ENCODE results near the gene RAPGEF6. TPM values are rescaled to one million over a fixed set of nuclear protein-coding genes. Genes with fewer than 3 reads are reported as not detected.
A peak's percentile ranks its signal among the peaks of the same experiment; 100 is the strongest.

The RAPGEF6 gene
- total and polyA plus RNA-seq, 2 of the 4 experiments (the other 2 are of a cell fraction): 5.8 to 18.8 TPM

DNA sequence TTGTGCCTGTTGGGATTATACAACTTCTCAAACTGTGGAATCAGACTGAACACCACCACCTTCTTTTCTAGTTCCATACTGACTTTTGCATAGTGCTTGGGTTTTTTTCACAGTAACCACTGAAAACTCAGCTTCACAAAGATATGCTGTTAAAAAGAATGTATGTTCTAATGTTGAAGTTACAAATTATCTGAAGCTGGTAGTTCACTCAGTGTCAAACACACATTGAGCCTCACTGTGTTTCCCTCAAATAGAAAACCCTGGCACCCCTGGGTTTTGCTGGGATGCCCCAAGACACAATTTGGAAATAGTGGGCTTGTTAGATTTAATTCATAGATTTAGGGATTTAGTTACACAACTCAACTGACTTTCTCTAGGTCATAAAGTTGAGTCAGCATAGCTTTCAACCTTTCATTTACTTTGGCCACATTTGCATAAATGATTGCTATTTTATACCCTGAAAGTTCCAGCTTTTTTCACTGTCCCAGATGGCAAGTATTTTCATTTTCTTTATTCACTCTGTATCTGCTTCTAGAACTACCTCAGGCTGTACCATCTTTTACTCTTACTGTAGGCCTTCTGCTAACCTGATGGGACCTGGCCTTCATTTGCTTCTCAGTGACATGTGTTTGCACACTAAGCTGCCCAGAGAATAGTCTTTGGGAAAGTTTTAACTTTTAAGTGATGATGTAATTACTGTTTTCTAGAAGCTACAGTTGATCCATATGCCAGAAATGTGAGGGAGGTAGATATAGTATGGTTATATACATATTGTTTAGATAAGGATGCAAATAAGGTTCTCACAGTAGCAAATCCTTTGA is 256.1 kb downstream of the RAPGEF6 start:
- Histone ChIP-seq H3K27me3 (ENCODE audit: control insufficient read depth, insufficient read depth, low read length) (no peaks in the 10 kb centered on the region), H4K8ac (ENCODE audit: low read depth in 2 of 2, low read length in 2 of 2) (peak overlapping the region in 1 of 2 experiments; percentile 25; a peak in 1 of 4 replicates), H2AFZ (replicated peaks; ENCODE audit: low read length, poor library complexity) (no peak overlapping the region), H2BK120ac (ENCODE audit: low read depth, low read length) (peak overlapping the region; percentile 58), H3K4me3 (ENCODE audit: insufficient read depth, low read depth, low read length) (no peak overlapping the region), H2BK20ac (ENCODE audit: low read depth, low read length) (peak overlapping the region; percentile 16; the same call in 1 of the 2 replicates), H4K91ac (ENCODE audit: insufficient read depth, low read depth, low read length) (peak overlapping the region; percentile 31; the same call in 1 of the 2 replicates), H2BK15ac (ENCODE audit: low read depth, low read length) (no peak overlapping the region), H3K9me1 (ENCODE audit: insufficient read depth, low read length) (peaks cover 8% of the 10 kb centered on the region; the same call in 1 of the 2 replicates), H3K79me1 (ENCODE audit: low read depth in 1 of 2, low read length in 2 of 2) (peaks cover 23 to 49% of the 10 kb centered on the region in 2 experiments), H3K36me3 (ENCODE audit: control insufficient read depth, insufficient read depth, low read length) (no peaks in the 10 kb centered on the region; the same call in 1 of the 2 replicates), H4K5ac (ENCODE audit: low read depth, low read length) (no peak overlapping the region), H3K27ac (ENCODE audit: insufficient read depth, low read length) (peak overlapping the region; percentile 28; the same call in 1 of the 2 replicates), H3K9me3 (ENCODE audit: control insufficient read depth, insufficient read depth, low read length) (no peaks in the 10 kb centered on the region), H3K4me2 (ENCODE audit: low read depth, low read length) (no peak overlapping the region; the same call in 1 of the 2 replicates), H3K4ac (ENCODE audit: low read depth, low read length) (peak overlapping the region; percentile 31; the same call in 1 of the 2 replicates), H3K9ac (ENCODE audit: low read depth, low read length) (no peak overlapping the region), H3K56ac (ENCODE audit: extremely low read depth, insufficient read depth, low read length) (peak overlapping the region; percentile 8; the same call in 1 of the 2 replicates), H2AK9ac (replicated peaks; ENCODE audit: low read depth, low read length, poor library complexity) (no peak overlapping the region), H2BK5ac (ENCODE audit: low read depth, low read length, poor library complexity, severe bottlenecking) (peak overlapping the region; percentile 73), H3K4me1 (ENCODE audit: control insufficient read depth, insufficient read depth, low read length) (peaks cover 17% of the 10 kb centered on the region), H4K20me1 (ENCODE audit: insufficient read depth, low read length) (peaks cover 5% of the 10 kb centered on the region; the same call in 1 of the 2 replicates), H2AK5ac (ENCODE audit: low read depth, low read length) (peak overlapping the region; percentile 67), H3K18ac (ENCODE audit: low read depth, low read length) (peak overlapping the region; percentile 42; the same call in 1 of the 2 replicates), H3K23ac (ENCODE audit: low read depth, low read length) (no peak overlapping the region), H3K14ac (replicated peaks; ENCODE audit: low read depth, low read length) (no peak overlapping the region; the same call in 1 of the 2 replicates)
- DNase-seq (peak; percentile 18), ATAC-seq (ENCODE audit: low read depth) (no peak)
- dilution Hi-C loops (cut with HindIII; ENCODE audit: low sequenced_read_pairs, unreplicated experiment): no loop called here
- TF ChIP-seq MAFK (IDR thresholded peaks at IDR 0.05; ENCODE audit: low read depth, low read length) (0 out of 2 replicates have a peak, but pooled peaks have one; percentile 15), NFE2L2 (IDR thresholded peaks at IDR 0.05; ENCODE audit: low read depth, low read length) (no peak), FOS (IDR thresholded peaks at IDR 0.05; ENCODE audit: low read depth, low read length) (no peak)
- no TSS peak for BruUV-seq (replicated peaks)
- ChIA-PET POLR2A (ENCODE audit: unreplicated experiment) (no interaction called here), CTCF (no interaction called here)
- in situ Hi-C loops (cut with MboI; ENCODE audit: low sequenced_read_pairs): no loop called here
- intact Hi-C loops (cut with micrococcal nuclease): no loop called here

Measured in IMR-90 (cell line).